ENCODE measurements around the gene CXCL17.

GRCh38 chr19:42436006-42436405, 6.7 kb downstream of the CXCL17 start:
- TF ChIP-seq, protein P1, sequence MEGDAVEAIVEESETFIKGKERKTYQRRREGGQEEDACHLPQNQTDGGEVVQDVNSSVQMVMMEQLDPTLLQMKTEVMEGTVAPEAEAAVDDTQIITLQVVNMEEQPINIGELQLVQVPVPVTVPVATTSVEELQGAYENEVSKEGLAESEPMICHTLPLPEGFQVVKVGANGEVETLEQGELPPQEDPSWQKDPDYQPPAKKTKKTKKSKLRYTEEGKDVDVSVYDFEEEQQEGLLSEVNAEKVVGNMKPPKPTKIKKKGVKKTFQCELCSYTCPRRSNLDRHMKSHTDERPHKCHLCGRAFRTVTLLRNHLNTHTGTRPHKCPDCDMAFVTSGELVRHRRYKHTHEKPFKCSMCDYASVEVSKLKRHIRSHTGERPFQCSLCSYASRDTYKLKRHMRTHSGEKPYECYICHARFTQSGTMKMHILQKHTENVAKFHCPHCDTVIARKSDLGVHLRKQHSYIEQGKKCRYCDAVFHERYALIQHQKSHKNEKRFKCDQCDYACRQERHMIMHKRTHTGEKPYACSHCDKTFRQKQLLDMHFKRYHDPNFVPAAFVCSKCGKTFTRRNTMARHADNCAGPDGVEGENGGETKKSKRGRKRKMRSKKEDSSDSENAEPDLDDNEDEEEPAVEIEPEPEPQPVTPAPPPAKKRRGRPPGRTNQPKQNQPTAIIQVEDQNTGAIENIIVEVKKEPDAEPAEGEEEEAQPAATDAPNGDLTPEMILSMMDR (IDR thresholded peaks at IDR 0.05) = no peak
- TF ChIP-seq POLR2AphosphoS5 (IDR thresholded peaks at IDR 0.05; ENCODE audit: insufficient read depth in 1 of 2, low read depth in 1 of 2) = no peak

Data from vagina (tissue), 2 donors.